HK-2 (cell line): ENCODE results near the gene CHSY3.
"Not testable (repeated sequence)": the region's sequence is repeated elsewhere in the genome, so short reads cannot be mapped to it uniquely, and the experiment has no call there.

Experiments
- DNase-seq: peaks from one replicate; pipeline ENCODE4 v3.0.0-alpha.2; 2018; ENCODE audit not compliant: unreplicated experiment

Gene CHSY3

DNA sequence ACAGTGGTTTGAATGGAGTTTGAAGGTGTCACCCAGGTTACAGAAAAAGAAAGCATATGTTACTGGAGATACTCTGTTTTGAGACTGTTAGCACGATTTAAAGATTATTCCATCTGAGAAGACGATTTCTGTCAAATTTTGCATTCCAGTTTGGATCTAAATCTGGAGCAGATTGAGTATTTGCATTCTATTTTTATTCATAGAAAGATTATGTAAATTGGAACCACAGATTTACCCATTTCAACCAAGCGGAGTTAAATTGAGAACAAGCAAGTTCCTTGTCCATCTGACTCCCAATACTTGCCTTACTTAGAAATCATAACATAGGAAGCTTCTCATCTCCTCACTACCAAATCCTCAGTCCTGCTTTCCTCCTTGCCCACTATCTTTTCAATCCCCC, 255.7 kb downstream of the CHSY3 start:
- no peak for DNase-seq

DNA sequence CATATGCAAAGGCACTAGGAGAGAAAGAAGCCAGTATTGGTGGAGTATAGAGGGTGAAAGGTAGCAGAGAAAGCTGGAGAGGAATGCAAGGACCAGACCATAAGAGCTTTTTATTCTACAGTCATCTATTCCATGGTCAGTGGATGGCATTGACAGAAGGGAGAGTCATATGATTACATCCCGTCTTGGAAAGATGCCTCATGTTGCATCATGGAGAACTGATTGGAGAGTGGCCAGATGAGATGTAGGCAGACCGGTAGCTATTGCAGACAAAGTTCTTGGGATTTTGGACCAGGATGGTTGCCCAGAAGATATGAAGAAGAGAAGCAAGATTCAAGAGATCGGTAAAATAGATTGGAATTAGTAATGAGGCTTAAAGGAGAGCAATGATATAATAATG, 260.7 kb downstream of the CHSY3 start:
- no peak for DNase-seq

DNA sequence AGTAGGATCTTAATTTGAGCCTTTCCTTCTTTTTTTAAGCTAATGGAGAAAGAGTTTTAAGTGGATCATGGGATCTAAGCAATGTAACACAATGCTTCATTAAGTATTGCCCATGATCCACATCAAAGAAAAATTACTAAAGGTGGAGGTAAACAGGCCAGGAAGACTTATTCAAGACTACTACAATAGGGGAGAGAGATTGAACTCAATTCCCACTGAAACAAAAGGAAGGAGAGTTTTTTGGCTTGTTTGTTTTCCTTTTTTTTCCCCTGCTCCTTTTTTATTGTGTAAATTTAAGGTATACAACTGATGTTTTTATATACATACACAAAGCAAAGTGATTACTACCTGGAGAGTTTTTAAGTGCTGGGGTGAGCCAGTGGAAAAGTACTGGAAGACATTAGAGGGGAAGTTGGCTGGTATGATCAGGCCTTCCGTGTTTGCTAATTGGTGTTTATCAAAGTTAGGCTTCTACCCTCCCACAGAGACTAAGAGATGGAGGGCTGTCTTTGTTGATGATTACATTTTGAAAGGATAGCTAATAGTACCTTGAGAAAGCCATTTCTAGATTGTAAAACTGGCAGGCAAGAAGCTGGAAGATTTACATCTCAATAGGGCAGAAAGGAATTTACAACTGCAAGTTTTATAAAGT, 262.7 kb downstream of the CHSY3 start:
- no peak for DNase-seq

DNA sequence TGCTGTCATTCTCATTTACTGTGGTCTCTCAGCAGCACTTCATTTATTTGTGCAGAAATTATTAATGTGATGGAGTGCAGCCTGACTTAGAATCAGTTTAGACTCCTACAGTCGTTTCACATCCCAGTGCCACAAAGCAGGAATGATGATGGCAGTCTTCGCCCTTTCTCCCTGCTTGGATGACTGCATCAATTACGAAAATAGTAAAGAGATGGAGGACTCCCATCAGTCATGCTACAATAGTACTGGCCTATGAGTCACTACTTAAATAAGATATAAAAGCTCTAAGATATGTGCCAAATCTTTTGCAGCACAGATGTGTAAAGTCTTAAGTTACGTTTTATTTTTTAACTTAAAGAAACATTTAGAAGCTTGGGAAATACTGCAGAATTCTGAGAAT, 263.9 kb downstream of the CHSY3 start:
- no peak for DNase-seq

DNA sequence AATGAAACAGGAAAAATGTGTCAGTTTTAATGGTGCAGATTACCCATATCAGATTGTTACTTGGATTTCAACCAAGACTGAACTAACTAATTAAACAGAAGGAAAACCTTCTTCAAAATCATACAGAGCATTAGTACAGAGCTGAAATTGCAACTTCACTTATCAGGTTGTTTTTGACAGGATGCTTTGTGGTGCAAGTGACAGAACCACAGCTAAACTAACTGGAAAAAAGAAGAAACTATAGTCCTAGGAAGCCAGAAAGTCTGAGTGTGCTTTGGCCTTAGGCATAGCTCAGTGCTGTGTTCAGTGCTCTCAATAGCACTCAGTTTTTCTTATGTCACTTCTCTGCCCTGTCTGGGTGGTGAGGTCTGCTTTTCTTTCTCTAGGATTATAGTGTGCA, 267.4 kb downstream of the CHSY3 start:
- no peak for DNase-seq

DNA sequence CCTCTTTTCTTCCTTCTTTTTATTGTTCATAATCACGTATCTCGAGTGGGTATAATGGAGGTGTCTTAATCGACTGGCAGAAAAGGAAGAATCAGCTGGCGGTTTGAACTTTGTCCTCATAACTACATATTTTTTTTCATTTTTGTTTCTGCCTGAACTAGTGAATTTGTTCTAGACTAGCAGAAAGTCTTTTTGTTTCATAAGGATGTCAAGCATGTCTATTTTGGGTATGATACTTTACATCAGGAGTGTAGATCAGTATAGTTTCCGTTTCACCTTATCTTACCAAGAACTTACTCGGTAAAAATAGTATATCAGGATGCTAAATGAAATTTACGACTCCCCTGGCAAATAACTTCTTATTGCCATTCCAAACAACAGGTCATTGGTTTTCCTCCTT, 278.9 kb downstream of the CHSY3 start:
- DNase-seq, result no peak

DNA sequence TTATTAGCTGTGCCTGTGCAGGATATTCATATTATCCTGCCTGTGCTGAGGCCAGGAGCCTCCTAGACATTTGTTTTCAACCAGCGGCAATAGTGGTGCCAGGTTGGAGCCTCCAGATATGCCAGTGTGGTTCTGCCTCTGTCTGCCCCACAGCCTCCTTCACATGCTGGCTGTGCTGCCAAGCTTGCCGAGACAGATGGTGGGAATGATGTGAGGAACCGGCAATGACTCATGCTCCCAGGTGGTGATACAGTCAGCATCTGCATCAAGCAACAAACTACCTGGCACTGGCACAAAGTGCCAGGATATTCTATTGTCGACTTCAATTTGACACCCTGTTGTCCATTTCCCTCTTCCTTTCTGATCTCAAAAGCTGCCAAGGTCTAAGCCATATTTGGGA, 285.7 kb downstream of the CHSY3 start:
- DNase-seq, result no peak

GRCh38 chr5:130198927-130199326, 294.7 kb downstream of the CHSY3 start:
- no peak for DNase-seq

DNA sequence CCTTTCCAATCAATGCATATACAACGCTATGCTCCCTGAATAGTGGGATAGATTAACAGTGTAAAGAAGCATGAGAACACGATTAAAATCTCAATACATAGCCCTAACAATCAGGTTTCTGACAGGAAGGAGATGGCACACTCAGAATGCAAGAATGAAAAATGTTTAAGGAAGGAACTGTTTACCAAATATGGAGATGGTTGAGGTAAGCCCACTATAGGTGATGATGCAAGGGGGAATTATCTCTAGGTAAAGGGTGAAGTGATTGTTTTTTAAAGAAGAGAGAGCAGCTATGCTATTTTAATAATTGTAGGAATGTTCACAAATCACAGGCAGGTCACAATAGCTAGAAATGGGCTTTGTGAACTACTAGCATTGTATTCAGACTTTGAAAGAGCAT, 302.4 kb downstream of the CHSY3 start:
- DNase-seq, result no peak

DNA sequence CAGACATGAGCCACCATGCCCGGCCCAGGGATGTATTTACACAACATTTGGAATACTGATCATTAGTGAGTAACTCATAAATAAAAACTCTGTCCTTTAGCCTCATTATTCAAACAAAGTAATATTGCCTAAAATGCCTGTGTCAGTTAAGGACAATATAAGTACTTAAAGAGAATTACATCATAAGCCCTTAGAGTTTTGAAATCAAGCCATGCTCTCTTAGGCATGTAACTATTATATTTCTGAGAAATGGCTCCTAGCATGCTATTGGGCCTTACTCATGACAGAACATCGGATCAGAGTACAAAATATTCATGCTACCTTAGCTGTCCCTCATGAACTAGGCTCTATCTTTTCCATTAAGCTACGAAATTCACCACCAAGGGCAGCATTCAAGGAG, 309.3 kb downstream of the CHSY3 start:
- no peak for DNase-seq

- DNase-seq, result no peak
Observed at GRCh38 chr5:130216286-130216685, 312.0 kb downstream of the CHSY3 start.

DNA sequence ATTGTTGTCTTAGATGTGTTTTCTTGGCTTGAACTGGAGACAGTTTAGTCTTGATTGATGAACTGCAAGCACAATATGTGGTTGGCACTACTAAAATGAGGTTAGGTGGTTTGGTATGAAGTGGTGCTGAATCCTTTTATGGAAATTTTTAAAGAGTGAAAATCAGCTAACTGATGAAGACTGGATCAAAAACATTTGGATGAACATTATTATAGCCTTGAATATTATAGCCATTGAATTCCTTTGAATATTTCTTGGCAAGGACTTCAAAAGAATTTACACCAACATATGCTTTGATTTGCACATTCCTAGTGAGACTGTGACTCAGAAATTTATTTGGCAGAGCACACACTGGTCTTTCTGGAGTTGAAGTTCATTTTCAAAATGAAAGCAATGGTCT, 318.3 kb downstream of the CHSY3 start:
- DNase-seq, result no peak

GRCh38 chr5:130226556-130226955, 322.3 kb downstream of the CHSY3 start:
- DNase-seq, result not testable (repeated sequence)

GRCh38 chr5:130227699-130228098, 323.4 kb downstream of the CHSY3 start:
- DNase-seq, result no peak

- no peak for DNase-seq
Observed at GRCh38 chr5:130231786-130232185, 327.5 kb downstream of the CHSY3 start.

DNA sequence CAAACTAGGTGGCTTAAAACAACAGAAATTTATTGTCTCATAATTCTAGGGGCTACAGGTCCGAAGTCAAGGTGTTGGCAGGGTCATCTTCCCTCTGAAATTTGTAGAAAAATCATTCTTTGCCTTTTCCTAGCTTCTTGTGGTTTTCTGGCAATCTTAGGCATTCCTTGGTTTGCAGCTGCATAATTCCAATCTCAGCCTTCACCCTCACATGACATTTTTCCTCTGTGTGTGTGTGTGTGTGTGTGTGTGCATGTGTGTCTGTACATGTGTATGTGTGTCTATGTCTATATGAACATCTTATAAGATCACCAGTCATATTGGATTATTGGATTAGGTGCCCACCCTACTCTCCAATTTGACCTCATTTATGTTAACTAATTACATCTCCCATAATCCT, 330.6 kb downstream of the CHSY3 start:
- no peak for DNase-seq
